Measurements from ENCODE around the gene CELA3B. TPM values are rescaled to one million over a fixed set of nuclear protein-coding genes. Genes with fewer than 3 reads are reported as not detected.
"Not testable (repeated sequence)": the region's sequence is repeated elsewhere in the genome, so short reads cannot be mapped to it uniquely, and the experiment has no call there.

CELA3B gene
- total RNA-seq, 1 donor from 2014 or later: not detected

DNA sequence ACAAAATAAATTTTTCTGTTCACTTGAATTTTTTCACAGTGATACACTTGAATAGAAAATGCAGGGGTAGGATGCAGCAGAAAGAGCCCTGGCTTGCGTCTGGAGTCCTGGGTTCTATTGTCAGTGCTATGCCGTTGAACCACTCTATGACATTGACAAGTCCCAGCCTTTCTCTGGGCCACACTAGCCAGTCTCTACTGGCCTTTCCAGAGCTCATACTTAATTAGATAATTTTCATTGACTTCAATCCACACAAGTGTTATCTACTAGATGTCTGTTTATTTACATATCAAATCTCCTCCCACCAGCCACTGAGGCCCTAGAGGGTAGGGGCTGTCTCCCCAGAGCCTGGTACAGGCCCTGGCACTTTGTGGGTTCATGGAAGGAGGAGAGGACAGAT lies 15.5 kb upstream of the CELA3B start:
- DNase-seq (ENCODE audit: low read depth) (no peak), FAIRE-seq (no peak)
- no peaks in the 10 kb centered on the region for H3K27me3 ChIP-seq (ENCODE audit: control insufficient read depth, insufficient read depth, low read length)
- TF ChIP-seq, protein P1, sequence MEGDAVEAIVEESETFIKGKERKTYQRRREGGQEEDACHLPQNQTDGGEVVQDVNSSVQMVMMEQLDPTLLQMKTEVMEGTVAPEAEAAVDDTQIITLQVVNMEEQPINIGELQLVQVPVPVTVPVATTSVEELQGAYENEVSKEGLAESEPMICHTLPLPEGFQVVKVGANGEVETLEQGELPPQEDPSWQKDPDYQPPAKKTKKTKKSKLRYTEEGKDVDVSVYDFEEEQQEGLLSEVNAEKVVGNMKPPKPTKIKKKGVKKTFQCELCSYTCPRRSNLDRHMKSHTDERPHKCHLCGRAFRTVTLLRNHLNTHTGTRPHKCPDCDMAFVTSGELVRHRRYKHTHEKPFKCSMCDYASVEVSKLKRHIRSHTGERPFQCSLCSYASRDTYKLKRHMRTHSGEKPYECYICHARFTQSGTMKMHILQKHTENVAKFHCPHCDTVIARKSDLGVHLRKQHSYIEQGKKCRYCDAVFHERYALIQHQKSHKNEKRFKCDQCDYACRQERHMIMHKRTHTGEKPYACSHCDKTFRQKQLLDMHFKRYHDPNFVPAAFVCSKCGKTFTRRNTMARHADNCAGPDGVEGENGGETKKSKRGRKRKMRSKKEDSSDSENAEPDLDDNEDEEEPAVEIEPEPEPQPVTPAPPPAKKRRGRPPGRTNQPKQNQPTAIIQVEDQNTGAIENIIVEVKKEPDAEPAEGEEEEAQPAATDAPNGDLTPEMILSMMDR (IDR thresholded peaks at IDR 0.05; ENCODE audit: insufficient read depth, low read length, severe bottlenecking): no peak
- H3K36me3 ChIP-seq (ENCODE audit: control insufficient read depth, insufficient read depth, low read length): no peaks in the 10 kb centered on the region
- H3K4me3 ChIP-seq (ENCODE audit: low read depth, low read length): no peak overlapping the region

DNA sequence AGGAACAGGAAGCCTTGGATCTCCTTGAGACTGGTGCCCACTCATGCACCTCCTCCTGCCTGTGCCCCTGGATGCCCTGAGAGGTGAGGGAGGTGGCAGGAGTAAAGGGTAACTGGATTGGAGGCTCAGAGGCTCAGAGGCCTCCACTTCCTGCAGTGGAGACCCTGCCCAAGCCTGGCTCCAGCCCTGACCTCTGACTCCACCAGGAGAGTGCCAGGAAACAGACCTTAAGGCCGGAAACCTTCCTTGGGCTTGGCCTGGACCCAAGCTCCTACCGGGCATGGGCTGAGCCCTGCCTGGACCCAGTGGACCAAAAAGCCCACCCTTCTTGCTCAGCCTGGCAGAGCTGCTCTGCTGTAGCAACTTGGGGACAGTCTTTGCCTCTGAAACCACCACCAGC lies 15.0 kb upstream of the CELA3B start:
- H3K27me3 ChIP-seq (ENCODE audit: control insufficient read depth, insufficient read depth, low read length): no peaks in the 10 kb centered on the region
- FAIRE-seq (no peak), DNase-seq (ENCODE audit: low read depth) (no peak)
- no peaks in the 10 kb centered on the region for H3K36me3 ChIP-seq (ENCODE audit: control insufficient read depth, insufficient read depth, low read length)
- no peak overlapping the region for H3K4me3 ChIP-seq (ENCODE audit: low read depth, low read length)
- TF ChIP-seq, protein P1 (IDR thresholded peaks at IDR 0.05; ENCODE audit: insufficient read depth, low read length, severe bottlenecking): no peak

DNA sequence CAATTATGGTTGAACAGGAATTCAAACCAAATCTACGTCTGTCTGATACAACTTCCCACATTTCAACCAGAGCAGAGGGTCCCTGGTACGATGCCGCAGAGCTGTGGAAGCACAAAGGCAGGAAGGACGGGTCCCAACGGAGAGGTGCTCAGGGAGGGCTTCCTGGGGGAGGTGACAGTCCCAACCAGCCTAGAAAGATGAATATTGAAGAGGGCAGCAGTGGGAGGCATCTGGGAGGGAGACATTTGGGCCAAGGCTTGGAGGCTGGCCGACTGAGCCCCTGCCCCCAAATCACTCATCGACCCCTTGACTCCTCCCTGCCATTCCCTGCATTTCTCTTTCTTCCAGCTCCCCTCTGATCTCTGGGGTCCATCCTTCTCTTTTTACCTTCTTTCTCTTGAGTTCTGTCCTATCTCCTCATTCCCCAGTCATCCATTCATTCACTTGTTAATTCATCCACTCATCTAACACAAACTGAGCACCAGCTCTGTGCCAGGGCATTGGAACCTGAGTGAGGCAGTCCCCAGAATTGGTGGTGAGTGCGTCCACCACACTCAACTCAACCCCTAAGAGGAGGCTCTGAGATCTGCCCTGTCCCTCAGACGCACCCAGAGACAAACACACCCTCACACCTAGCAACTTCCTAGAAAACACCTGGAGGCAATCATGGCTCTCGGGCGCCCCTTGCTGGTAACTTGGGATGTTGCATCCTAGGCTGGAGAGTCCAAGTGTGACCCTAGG lies 13.2 kb upstream of the CELA3B start:
- H3K4me3 ChIP-seq (ENCODE audit: low read depth, low read length): no peak overlapping the region
- FAIRE-seq: no peak
- DNase-seq (ENCODE audit: low read depth): peak; percentile 63
- TF ChIP-seq, protein P1 (IDR thresholded peaks at IDR 0.05; ENCODE audit: insufficient read depth, low read length, severe bottlenecking): peak; percentile 94
- H3K27me3 ChIP-seq (ENCODE audit: control insufficient read depth, insufficient read depth, low read length): no peaks in the 10 kb centered on the region
- no peaks in the 10 kb centered on the region for H3K36me3 ChIP-seq (ENCODE audit: control insufficient read depth, insufficient read depth, low read length)

DNA sequence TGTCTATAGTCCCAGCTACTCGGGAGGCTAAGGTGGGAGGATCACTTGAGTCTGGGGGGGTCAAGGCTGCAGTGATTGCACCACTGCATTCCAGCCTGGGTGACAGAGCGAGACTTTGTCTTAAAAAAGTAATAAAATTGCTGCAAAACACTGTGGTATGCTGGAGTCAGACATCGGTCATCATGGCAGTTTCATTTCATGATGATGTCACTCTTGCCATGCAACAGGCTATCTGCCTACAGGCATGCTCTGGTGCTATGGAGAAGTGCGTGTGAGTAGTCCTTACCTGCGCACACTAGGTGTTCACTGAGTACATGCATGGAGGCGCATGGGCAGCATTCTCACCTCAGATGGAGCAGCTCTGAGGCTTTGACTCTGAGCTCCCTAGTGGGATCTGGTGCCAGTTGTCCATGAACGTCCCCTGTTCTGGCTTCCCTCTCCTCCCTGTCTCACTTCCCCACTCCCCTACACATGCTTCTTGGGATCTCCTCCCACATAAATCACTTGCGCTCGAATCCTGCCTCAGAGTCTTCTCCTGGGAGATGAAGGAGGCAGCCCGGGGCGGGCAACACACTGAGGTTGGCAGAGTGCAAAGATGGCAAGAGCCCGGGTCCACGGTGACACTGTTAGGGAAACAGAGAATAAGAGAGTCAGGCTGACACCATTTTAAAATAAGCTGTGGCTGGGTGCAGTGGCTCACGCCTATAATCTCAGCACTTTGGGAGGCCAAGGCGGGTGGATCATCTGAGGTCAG lies 10.4 kb upstream of the CELA3B start:
- Histone ChIP-seq H3K36me3 (ENCODE audit: control insufficient read depth, insufficient read depth, low read length) (no peaks in the 10 kb centered on the region), H3K4me3 (ENCODE audit: low read depth, low read length) (no peak overlapping the region), H3K27me3 (ENCODE audit: control insufficient read depth, insufficient read depth, low read length) (no peaks in the 10 kb centered on the region)
- FAIRE-seq (no peak), DNase-seq (ENCODE audit: low read depth) (peak; percentile 73)
- TF ChIP-seq, protein P1 (IDR thresholded peaks at IDR 0.05; ENCODE audit: insufficient read depth, low read length, severe bottlenecking): no peak

DNA sequence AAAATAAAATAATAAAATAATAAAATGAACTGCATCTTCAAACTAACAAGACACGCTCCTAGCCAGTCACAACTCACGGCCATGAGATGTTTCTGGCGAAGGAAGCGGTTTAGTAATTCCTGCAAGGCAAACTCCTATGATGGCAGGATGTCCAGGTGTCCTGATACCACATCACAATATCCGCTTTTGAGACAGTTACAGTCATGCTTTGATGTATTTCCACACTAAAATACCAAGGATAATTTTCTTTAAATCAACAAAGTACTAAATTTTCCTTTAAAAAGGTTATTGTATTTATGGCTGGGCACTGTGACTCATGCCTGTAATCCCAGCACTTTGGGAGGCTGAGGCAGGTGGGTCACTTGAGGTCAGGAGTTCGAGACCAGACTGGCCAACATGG lies 9.6 kb upstream of the CELA3B start:
- FAIRE-seq; H3K27me3 ChIP-seq (ENCODE audit: control insufficient read depth, insufficient read depth, low read length); DNase-seq (ENCODE audit: low read depth); H3K4me3 ChIP-seq (ENCODE audit: low read depth, low read length); H3K36me3 ChIP-seq (ENCODE audit: control insufficient read depth, insufficient read depth, low read length): not testable (repeated sequence)

DNA sequence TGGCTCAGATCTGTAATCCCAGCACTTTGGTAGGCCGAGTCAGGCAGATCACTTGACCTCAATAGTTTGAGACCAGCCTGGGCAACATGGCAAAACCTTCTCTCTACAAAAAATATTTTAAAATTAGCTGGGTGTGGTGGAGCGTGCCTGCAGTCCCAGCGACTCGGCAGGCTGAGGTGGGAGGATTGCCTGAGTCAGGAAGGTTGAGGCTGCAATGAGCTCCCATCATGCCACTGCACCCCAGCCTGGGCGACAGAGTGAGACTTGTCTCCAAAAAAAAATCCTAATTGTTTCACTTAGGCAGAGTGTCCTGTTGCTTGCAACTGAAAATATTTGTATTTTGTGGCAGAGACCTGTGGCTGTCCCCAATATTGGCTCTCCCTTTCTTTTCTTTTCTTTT lies 7.8 kb upstream of the CELA3B start:
- H3K4me3 ChIP-seq (ENCODE audit: low read depth, low read length); DNase-seq (ENCODE audit: low read depth); FAIRE-seq; H3K27me3 ChIP-seq (ENCODE audit: control insufficient read depth, insufficient read depth, low read length); H3K36me3 ChIP-seq (ENCODE audit: control insufficient read depth, insufficient read depth, low read length): not testable (repeated sequence)

DNA sequence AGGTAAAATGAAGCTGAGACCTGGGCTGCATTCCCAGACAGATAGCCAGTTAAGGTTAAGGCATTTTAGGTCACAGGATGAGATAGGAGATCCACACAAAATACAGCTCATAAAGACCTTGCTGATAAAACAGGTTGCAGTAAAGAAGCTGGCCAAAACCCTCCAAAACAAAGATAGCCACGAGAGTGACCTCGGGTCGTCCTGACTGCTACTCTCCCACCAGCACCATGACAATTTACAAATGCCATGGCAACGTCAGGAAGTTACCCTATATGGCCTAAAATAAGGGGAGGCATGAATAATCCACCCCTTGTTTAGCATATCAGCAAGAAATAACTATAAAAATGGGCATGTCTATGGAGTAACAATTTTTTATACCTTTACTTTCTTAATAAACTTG lies 6.3 kb upstream of the CELA3B start:
- H3K36me3 ChIP-seq (ENCODE audit: control insufficient read depth, insufficient read depth, low read length); H3K27me3 ChIP-seq (ENCODE audit: control insufficient read depth, insufficient read depth, low read length); FAIRE-seq; H3K4me3 ChIP-seq (ENCODE audit: low read depth, low read length); DNase-seq (ENCODE audit: low read depth): not testable (repeated sequence)

DNA sequence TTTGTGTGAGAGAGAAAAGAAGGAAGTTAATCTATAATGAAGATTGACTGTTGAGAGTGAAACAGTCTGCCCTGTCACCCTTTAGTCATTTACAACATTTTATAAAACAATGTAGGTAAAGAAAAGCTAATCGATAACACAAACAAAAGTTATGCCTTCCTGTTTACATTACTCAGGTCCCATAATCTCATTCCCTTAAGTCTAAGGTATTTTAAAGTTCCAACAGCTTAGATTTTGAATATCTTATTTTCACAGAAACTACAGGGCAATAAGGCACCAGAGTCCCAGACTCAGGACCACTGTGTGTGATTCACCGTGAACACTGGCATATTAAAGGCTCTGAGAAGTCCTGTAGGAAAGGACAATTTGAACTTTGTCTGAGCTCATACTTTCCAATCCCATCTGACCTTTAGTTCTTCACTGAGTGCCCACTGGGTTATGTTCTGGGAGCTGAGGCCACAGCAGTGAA lies 3.8 kb upstream of the CELA3B start:
- not testable (repeated sequence) for H3K4me3 ChIP-seq (ENCODE audit: low read depth, low read length); H3K36me3 ChIP-seq (ENCODE audit: control insufficient read depth, insufficient read depth, low read length); H3K27me3 ChIP-seq (ENCODE audit: control insufficient read depth, insufficient read depth, low read length); FAIRE-seq
- peak; percentile 10 for DNase-seq (ENCODE audit: low read depth)

DNA sequence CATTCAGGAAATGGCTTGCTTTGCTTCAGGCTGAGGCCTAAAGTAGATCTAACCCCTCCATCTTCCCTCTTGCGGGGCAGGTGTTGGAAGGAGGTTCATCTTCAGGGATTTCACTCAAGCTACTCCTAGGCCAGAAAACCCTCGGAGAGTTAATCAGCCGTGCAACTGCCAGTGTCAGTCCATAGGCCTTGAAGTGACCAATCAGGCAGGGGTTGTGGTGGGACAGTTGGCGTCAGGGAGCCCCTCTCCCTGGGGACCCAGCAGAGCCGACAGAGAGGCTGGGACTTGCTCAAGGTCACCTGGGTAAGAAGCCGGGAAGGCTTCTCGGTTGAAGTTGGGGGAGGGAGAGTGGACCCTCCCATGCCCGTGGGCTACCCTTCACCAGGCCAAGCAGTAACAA lies 2.9 kb upstream of the CELA3B start:
- not testable (repeated sequence) for DNase-seq (ENCODE audit: low read depth); H3K27me3 ChIP-seq (ENCODE audit: control insufficient read depth, insufficient read depth, low read length); H3K36me3 ChIP-seq (ENCODE audit: control insufficient read depth, insufficient read depth, low read length); H3K4me3 ChIP-seq (ENCODE audit: low read depth, low read length)
- FAIRE-seq: peak; percentile 76

DNA sequence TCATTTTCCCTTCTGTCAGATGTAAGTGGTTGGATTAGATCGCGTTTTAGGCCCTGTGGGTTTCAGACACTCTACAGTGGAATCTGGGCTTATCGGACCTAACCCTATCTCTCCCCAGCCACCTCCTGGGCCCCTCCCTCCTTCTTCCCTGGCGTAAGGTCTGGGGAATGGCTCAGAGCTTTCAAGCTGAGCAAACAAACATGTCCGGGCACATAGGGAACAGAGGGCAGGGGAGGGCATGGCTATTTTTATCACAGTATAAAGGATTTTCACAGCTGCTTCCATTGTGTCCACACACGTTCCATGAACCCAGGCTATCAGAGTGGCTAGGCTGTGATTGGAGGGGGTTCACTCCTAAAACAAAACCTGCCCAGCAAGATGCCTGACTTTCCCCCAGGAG lies 2.1 kb upstream of the CELA3B start:
- not testable (repeated sequence) for H3K27me3 ChIP-seq (ENCODE audit: control insufficient read depth, insufficient read depth, low read length); H3K36me3 ChIP-seq (ENCODE audit: control insufficient read depth, insufficient read depth, low read length); FAIRE-seq; H3K4me3 ChIP-seq (ENCODE audit: low read depth, low read length)
- peak; percentile 95 for DNase-seq (ENCODE audit: low read depth)
